KOPT-K1 (cell line): ENCODE data around the gene ADCY4.

Experiments used
- H3K27ac ChIP-seq: fragments of 200-600 bp; sonication (generic); 2 replicates; pipeline ENCODE4 v1.5.1; 2016; ENCODE audit warnings: antibody characterized with exemption, mild to moderate bottlenecking, low read depth, low read length; ENCODE audit not compliant: poor library complexity, severe bottlenecking
- H3K36me3 ChIP-seq: fragments of 200-600 bp; sonication (generic); 2 replicates; pipeline ENCODE4 v1.5.1; 2017; ENCODE audit warnings: antibody characterized with exemption, mild to moderate bottlenecking, low read length, moderate library complexity; ENCODE audit not compliant: insufficient read depth
- H3K9me3 ChIP-seq: fragments of 200-600 bp; sonication (generic); 2 replicates; pipeline ENCODE4 v1.5.1; 2017; ENCODE audit warnings: antibody characterized with exemption, low read length, mild to moderate bottlenecking; ENCODE audit not compliant: insufficient read depth, poor library complexity, severe bottlenecking

Gene ADCY4

GRCh38 chr14:24273422-24273998 is 61.4 kb downstream of the ADCY4 start:
- no peak overlapping the region for H3K27ac ChIP-seq
- no peaks in the 10 kb centered on the region for H3K36me3 ChIP-seq

DNA sequence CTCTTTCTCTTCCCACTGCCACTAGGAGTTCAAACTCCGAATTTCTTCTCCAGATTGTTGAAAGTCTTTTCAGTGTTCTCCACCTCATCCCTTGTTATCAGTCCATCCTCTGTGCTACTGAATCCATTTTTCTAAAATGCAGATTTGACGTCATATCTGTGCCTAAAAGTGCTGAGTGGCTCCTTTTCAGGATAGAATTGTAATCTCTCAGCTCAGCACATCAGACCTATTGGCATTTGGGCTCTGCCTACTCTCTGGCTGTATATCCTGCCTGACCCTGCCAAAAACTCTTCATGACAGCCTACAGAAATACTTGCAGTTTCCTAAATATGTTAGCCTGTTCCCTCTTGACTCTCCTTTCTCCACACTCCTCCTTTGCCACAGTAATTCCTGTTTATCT is 62.4 kb downstream of the ADCY4 start:
- no peak overlapping the region for H3K27ac ChIP-seq
- peaks cover 4% of the 10 kb centered on the region; the same call in 1 of the 2 replicates for H3K36me3 ChIP-seq
- no peaks in the 10 kb centered on the region for H3K9me3 ChIP-seq

More at GRCh38 chr14:24273422-24273998, 61.4 kb downstream of the ADCY4 start:
- no peaks in the 10 kb centered on the region for H3K9me3 ChIP-seq

GRCh38 chr14:24271834-24272263 is 63.0 kb downstream of the ADCY4 start:
- Histone ChIP-seq H3K27ac (peak overlapping the region; percentile 77), H3K36me3 (peaks cover 10% of the 10 kb centered on the region; the same call in 1 of the 2 replicates), H3K9me3 (no peaks in the 10 kb centered on the region)

- Histone ChIP-seq H3K27ac (peak within 1 kb of the TSS; percentile 77), H3K36me3 (peaks cover 16% of the 10 kb centered on the region; the same call in 1 of the 2 replicates), H3K9me3 (no peaks in the 10 kb centered on the region)
Measured at GRCh38 chr14:24271134-24271833, 63.6 kb downstream of the ADCY4 start, which contains the start of gene RABGGTA. Gene RABGGTA, minus strand, starts transcription at chr14:24271597. Its CDS starts 482 bp downstream, at chr14:24271115.

DNA sequence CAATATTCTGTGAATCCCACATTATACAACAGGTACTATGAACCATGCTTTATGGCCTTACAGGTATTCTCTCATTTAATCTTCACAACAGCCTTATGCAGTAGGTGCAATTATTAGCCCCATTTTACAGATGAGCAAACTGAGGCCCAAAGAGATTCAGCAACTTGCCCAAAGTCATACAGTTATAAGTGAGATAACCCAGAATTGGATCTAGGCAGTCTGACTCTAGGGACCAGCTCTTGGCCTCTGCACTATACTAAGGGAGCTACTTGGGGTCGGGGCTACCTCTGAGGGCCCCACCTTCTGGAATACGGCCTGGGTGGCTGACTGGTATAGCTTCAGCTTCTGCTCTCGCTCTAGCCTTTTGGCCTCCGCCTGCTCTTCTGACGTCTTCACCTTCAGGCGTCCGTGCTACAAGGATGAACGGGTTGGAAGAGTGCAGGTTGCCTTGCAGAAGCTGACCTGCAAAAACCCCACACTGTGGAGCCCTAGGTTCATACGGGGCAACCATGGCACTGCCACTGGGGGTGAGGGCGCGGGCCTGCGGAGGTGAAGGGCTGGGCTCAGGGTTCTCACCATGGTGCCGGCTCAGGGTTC is 64.2 kb downstream of the ADCY4 start:
- Histone ChIP-seq H3K27ac (peak overlapping the region; percentile 77), H3K36me3 (peaks cover 21% of the 10 kb centered on the region; the same call in 1 of the 2 replicates), H3K9me3 (no peaks in the 10 kb centered on the region)

- peaks cover 21% of the 10 kb centered on the region; the same call in 1 of the 2 replicates for H3K36me3 ChIP-seq
- no peak overlapping the region for H3K27ac ChIP-seq
- H3K9me3 ChIP-seq, result no peaks in the 10 kb centered on the region
Measured at GRCh38 chr14:24269910-24270536, 64.8 kb downstream of the ADCY4 start.

GRCh38 chr14:24269368-24269767 is 65.5 kb downstream of the ADCY4 start:
- Histone ChIP-seq H3K36me3 (peaks cover 21% of the 10 kb centered on the region; the same call in 1 of the 2 replicates), H3K27ac (no peak overlapping the region), H3K9me3 (no peaks in the 10 kb centered on the region)
